HG03354 (cell line): ENCODE measurements around the gene SPP2.

Source experiments
- ATAC-seq: cut with Tn5 transposase; IDR thresholded peaks from one replicate; pipeline ENCODE4 v1.9.1; 2021; ENCODE audit warnings: mild to moderate bottlenecking; ENCODE audit not compliant: unreplicated experiment, poor library complexity, severe bottlenecking

The SPP2 gene

GRCh38 chr2:234033174-234033573, 17.3 kb upstream of the SPP2 start:
- no peak for ATAC-seq

- ATAC-seq = no peak
Measured at GRCh38 chr2:234033885-234034284, 16.6 kb upstream of the SPP2 start.

GRCh38 chr2:234038076-234038802, 12.3 kb upstream of the SPP2 start:
- ATAC-seq = no peak

GRCh38 chr2:234044157-234044556, 6.3 kb upstream of the SPP2 start:
- ATAC-seq = no peak

GRCh38 chr2:234046521-234046920, 4.0 kb upstream of the SPP2 start:
- ATAC-seq = no peak

GRCh38 chr2:234047361-234047760, 3.1 kb upstream of the SPP2 start:
- ATAC-seq = no peak

GRCh38 chr2:234048049-234048448, 2.5 kb upstream of the SPP2 start:
- ATAC-seq = no peak

- no peak for ATAC-seq
Measured at GRCh38 chr2:234051374-234052070, 1.0 kb downstream of the SPP2 start.

GRCh38 chr2:234058881-234059280, 8.4 kb downstream of the SPP2 start:
- ATAC-seq = no peak

- ATAC-seq = no peak
Measured at GRCh38 chr2:234060236-234060635, 9.7 kb downstream of the SPP2 start.

GRCh38 chr2:234061624-234062257, 11.2 kb downstream of the SPP2 start:
- no peak for ATAC-seq

- ATAC-seq = no peak
Measured at GRCh38 chr2:234066587-234066986, 16.1 kb downstream of the SPP2 start.

GRCh38 chr2:234071664-234072063, 21.2 kb downstream of the SPP2 start:
- no peak for ATAC-seq

GRCh38 chr2:234072454-234072853, 22.0 kb downstream of the SPP2 start:
- no peak for ATAC-seq

- ATAC-seq = no peak
Measured at GRCh38 chr2:234074751-234075517, 24.4 kb downstream of the SPP2 start.

- no peak for ATAC-seq
Measured at GRCh38 chr2:234075518-234075915, 25.0 kb downstream of the SPP2 start.

GRCh38 chr2:234075947-234076346, 25.4 kb downstream of the SPP2 start:
- ATAC-seq = no peak

- ATAC-seq = no peak
Measured at GRCh38 chr2:234076451-234076850, 25.9 kb downstream of the SPP2 start.

- no peak for ATAC-seq
Measured at GRCh38 chr2:234078129-234078528, 27.6 kb downstream of the SPP2 start.
